Stimulated activated CD8-positive, alpha-beta memory T cell treated with anti-CD3 and anti-CD28 coated beads, Interleukin-15, amount 100 ng/mL, for 4 hours (primary cell): Measurements from ENCODE around the gene COMMD3.

Source experiments
- DNase-seq, 2 donors: peaks; one replicate each; pipeline ENCODE4 v3.0.0-alpha.2; 2020; ENCODE audit warnings: low read depth in 2 of 2

COMMD3 gene

GRCh38 chr10:22366435-22366703 lies 50.2 kb downstream of the COMMD3 start:
- no peak for DNase-seq

- DNase-seq, result no peak
Measured at GRCh38 chr10:22366771-22367170, 50.6 kb downstream of the COMMD3 start.

GRCh38 chr10:22367471-22367870 lies 51.3 kb downstream of the COMMD3 start:
- no peak for DNase-seq

DNA sequence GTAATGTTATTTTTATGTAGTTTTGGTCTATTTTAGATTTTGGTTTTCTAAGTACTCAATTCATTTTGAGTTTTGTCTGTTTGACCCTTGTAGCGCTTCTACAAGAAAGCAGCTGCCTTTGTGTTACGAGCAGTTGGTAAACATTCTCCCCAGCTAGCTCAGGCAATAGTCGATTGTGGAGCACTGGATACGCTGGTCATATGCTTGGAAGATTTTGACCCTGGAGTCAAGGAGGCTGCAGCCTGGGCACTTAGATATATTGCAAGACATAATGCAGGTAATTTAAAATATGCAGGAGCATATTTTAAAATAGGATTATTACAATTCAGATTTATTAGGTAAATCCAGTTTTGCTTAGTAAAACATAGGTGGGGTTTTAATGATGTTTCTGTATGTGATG lies 52.2 kb downstream of the COMMD3 start:
- no peak for DNase-seq

GRCh38 chr10:22368981-22369380 lies 52.8 kb downstream of the COMMD3 start:
- no peak for DNase-seq

- no peak for DNase-seq
Measured at GRCh38 chr10:22369434-22370072, 53.4 kb downstream of the COMMD3 start.
